Measurements from ENCODE around the gene TMEM178B.

DNA sequence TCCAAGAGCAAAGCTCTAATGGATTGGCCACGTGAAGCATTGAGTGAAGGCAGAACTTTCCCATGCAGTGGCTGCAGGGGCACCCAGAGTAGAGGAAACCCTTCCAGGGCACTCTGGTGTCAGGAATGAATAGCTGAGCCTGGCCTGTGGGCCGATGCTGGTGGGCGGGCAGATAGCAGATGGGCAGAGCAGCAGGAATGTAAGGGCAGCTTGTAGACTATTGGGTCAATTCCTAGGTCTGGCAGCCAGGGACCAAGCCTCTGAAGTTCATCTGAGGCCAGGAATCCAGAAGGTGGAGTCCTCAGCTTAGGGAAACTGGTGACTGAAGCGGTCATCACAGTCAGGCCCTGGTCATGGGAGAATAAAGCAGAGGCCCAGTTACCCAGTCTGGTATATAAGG lies 115.4 kb downstream of the TMEM178B start:
- TF ChIP-seq, protein P1, sequence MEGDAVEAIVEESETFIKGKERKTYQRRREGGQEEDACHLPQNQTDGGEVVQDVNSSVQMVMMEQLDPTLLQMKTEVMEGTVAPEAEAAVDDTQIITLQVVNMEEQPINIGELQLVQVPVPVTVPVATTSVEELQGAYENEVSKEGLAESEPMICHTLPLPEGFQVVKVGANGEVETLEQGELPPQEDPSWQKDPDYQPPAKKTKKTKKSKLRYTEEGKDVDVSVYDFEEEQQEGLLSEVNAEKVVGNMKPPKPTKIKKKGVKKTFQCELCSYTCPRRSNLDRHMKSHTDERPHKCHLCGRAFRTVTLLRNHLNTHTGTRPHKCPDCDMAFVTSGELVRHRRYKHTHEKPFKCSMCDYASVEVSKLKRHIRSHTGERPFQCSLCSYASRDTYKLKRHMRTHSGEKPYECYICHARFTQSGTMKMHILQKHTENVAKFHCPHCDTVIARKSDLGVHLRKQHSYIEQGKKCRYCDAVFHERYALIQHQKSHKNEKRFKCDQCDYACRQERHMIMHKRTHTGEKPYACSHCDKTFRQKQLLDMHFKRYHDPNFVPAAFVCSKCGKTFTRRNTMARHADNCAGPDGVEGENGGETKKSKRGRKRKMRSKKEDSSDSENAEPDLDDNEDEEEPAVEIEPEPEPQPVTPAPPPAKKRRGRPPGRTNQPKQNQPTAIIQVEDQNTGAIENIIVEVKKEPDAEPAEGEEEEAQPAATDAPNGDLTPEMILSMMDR (IDR thresholded peaks at IDR 0.05), result no peak
- TF ChIP-seq KDM1A (IDR thresholded peaks at IDR 0.05; ENCODE audit: low read depth) (no peak), POLR2A (IDR thresholded peaks at IDR 0.05; ENCODE audit: low read length) (no peak), RFX5 (IDR thresholded peaks at IDR 0.05) (no peak), ESRRA (IDR thresholded peaks at IDR 0.05; ENCODE audit: borderline replicate concordance, low read length) (no peak), KDM5A (IDR thresholded peaks at IDR 0.05) (no peak), NFE2L2 (conservative IDR thresholded peaks at IDR 0.05; ENCODE audit: low read length) (no peak), HEYL (CRISPR knock-in tag; IDR thresholded peaks at IDR 0.05) (no peak), EP300 (IDR thresholded peaks at IDR 0.05) (no peak), ELK1 (IDR thresholded peaks at IDR 0.05; ENCODE audit: low read depth, low read length) (no peak)
- TF ChIP-seq, protein P2, sequence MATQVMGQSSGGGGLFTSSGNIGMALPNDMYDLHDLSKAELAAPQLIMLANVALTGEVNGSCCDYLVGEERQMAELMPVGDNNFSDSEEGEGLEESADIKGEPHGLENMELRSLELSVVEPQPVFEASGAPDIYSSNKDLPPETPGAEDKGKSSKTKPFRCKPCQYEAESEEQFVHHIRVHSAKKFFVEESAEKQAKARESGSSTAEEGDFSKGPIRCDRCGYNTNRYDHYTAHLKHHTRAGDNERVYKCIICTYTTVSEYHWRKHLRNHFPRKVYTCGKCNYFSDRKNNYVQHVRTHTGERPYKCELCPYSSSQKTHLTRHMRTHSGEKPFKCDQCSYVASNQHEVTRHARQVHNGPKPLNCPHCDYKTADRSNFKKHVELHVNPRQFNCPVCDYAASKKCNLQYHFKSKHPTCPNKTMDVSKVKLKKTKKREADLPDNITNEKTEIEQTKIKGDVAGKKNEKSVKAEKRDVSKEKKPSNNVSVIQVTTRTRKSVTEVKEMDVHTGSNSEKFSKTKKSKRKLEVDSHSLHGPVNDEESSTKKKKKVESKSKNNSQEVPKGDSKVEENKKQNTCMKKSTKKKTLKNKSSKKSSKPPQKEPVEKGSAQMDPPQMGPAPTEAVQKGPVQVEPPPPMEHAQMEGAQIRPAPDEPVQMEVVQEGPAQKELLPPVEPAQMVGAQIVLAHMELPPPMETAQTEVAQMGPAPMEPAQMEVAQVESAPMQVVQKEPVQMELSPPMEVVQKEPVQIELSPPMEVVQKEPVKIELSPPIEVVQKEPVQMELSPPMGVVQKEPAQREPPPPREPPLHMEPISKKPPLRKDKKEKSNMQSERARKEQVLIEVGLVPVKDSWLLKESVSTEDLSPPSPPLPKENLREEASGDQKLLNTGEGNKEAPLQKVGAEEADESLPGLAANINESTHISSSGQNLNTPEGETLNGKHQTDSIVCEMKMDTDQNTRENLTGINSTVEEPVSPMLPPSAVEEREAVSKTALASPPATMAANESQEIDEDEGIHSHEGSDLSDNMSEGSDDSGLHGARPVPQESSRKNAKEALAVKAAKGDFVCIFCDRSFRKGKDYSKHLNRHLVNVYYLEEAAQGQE (IDR thresholded peaks at IDR 0.05), result no peak

All from A549 (cell line).